ENCODE data around the gene TLCD1. TPM values are rescaled to one million over a fixed set of nuclear protein-coding genes. Genes with fewer than 3 reads are reported as not detected.
A peak's percentile ranks its signal among the peaks of the same experiment; 100 is the strongest.
"Not testable (repeated sequence)": the region's sequence is repeated elsewhere in the genome, so short reads cannot be mapped to it uniquely, and the experiment has no call there.

Gene TLCD1
- total and polyA plus RNA-seq, 4 experiments from 2014 or later: 0.52 to 2.2 (median 1.0) TPM; not detected in 1

GRCh38 chr17:28723836-28724499, 2.1 kb downstream of the TLCD1 start:
- POLR2A ChIA-PET (ENCODE audit: partially characterized antibody): interaction anchor here (4.2 to 11.0 kb wide), 4 partner anchors 14 to 227 kb away, joined by 32 to 528 read pairs (median 114); partner anchors contain the start of genes PHF12, PROCA1 and TRAF4
- intact Hi-C loops (cut with micrococcal nuclease): loop anchor here (10.0 kb wide), 1 partner anchor 571 kb away; the partner anchor contains the start of gene NUFIP2
- peaks cover 60% of the 10 kb centered on the region for H3K4me1 ChIP-seq (ENCODE audit: insufficient read depth, low read length)

GRCh38 chr17:28723159-28723835, 2.7 kb downstream of the TLCD1 start:
- POLR2A ChIA-PET (ENCODE audit: partially characterized antibody): interaction anchor here (5.6 to 11.0 kb wide), 3 partner anchors 13 to 228 kb away, joined by 93 to 528 read pairs (median 135); partner anchors contain the start of genes PHF12, PROCA1 and TRAF4
- Histone ChIP-seq H3K27ac (ENCODE audit: low read depth, low read length) (peak overlapping the region; percentile 86), H3K27me3 (ENCODE audit: insufficient read depth, low read length) (no peaks in the 10 kb centered on the region), H3K4me3 (ENCODE audit: low read length in 2 of 2) (no peak overlapping the region), H3K4me1 (ENCODE audit: insufficient read depth, low read length) (peaks cover 59% of the 10 kb centered on the region), H3K9me3 (ENCODE audit: control insufficient read depth in 1 of 2, low read length in 2 of 2) (no peaks in the 10 kb centered on the region), H3K36me3 (ENCODE audit: insufficient read depth, low read length) (peaks cover 42% of the 10 kb centered on the region)
- Mint-ChIP-seq H3K9me3 (no peaks in the 10 kb centered on the region), H3K4me1 (peaks cover 48 to 90% (median 64%) of the 10 kb centered on the region in 4 donors), H3K27me3 (peaks cover 1 to 4% of the 10 kb centered on the region in 2 donors), H3K27ac (peak overlapping the region in 5 of 7 donors; percentile 3 to 96 (median 20)), H3K4me3 (peak overlapping the region in 5 of 8 donors; percentile 12 to 77 (median 24)), H3K36me3 (peaks cover 35 to 65% of the 10 kb centered on the region in 2 donors)
- DNase-seq: no peak
- CTCF ChIA-PET (ENCODE audit: partially characterized antibody): interaction anchor here (1.3 to 6.9 kb wide), 2 partner anchors 26 to 40 kb away, joined by 4 to 492 read pairs; partner anchors contain the start of gene TRAF4
- intact Hi-C loops (cut with micrococcal nuclease): loop anchor here (10.0 kb wide), 1 partner anchor 572 kb away; the partner anchor contains the start of gene NUFIP2

More at GRCh38 chr17:28723836-28724499, 2.1 kb downstream of the TLCD1 start:
- Histone ChIP-seq H3K36me3 (ENCODE audit: insufficient read depth, low read length) (peaks cover 42% of the 10 kb centered on the region), H3K27ac (ENCODE audit: low read depth, low read length) (peak overlapping the region; percentile 58)
- H3K27me3 Mint-ChIP-seq; H3K9me3 ChIP-seq (ENCODE audit: control insufficient read depth in 1 of 2, low read length in 2 of 2); H3K9me3 Mint-ChIP-seq; DNase-seq; H3K27me3 ChIP-seq (ENCODE audit: insufficient read depth, low read length); H3K4me3 ChIP-seq (ENCODE audit: low read length in 2 of 2): not testable (repeated sequence)
- H3K4me1 Mint-ChIP-seq: peaks cover 46 to 92% (median 62%) of the 10 kb centered on the region in 4 donors
- peaks cover 35 to 68% of the 10 kb centered on the region in 2 donors for H3K36me3 Mint-ChIP-seq
- H3K27ac Mint-ChIP-seq: peak overlapping the region in 6 of 7 donors; percentile 5 to 96 (median 90)
- H3K4me3 Mint-ChIP-seq: peak overlapping the region in 6 of 8 donors; percentile 12 to 95 (median 62)
- CTCF ChIA-PET (ENCODE audit: partially characterized antibody): interaction anchor here (6.9 kb wide), 1 partner anchor 25 kb away, joined by 492 read pairs; the partner anchor contains the start of gene TRAF4

GRCh38 chr17:28722417-28723158, 3.4 kb downstream of the TLCD1 start:
- Mint-ChIP-seq H3K4me1 (peaks cover 45 to 87% (median 62%) of the 10 kb centered on the region in 4 donors), H3K27ac (peak overlapping the region in 5 of 7 donors; percentile 47 to 96 (median 71)), H3K36me3 (peaks cover 35 to 60% of the 10 kb centered on the region in 2 donors), H3K27me3 (peaks cover 3 to 4% of the 10 kb centered on the region in 2 donors), H3K4me3 (peak overlapping the region in 7 of 8 donors; percentile 38 to 97 (median 63)), H3K9me3 (no peaks in the 10 kb centered on the region)
- ChIA-PET CTCF (ENCODE audit: partially characterized antibody) (interaction anchor here (0.7 to 1.6 kb wide), 4 partner anchors 28 to 402 kb away, joined by 3 to 10 read pairs (median 4); no protein-coding TSS in a partner anchor), POLR2A (ENCODE audit: partially characterized antibody) (interaction anchor here (1.1 to 11.0 kb wide), 5 partner anchors 12 to 228 kb away, joined by 3 to 528 read pairs (median 93); partner anchors contain the start of genes BLTP2, FLOT2, PHF12 and PROCA1)
- DNase-seq: no peak
- Histone ChIP-seq H3K4me1 (ENCODE audit: insufficient read depth, low read length) (peaks cover 56% of the 10 kb centered on the region), H3K36me3 (ENCODE audit: insufficient read depth, low read length) (peaks cover 42% of the 10 kb centered on the region), H3K4me3 (ENCODE audit: low read length in 2 of 2) (no peak overlapping the region), H3K9me3 (ENCODE audit: control insufficient read depth in 1 of 2, low read length in 2 of 2) (no peaks in the 10 kb centered on the region), H3K27ac (ENCODE audit: low read depth, low read length) (peak overlapping the region; percentile 86), H3K27me3 (ENCODE audit: insufficient read depth, low read length) (no peaks in the 10 kb centered on the region)
- intact Hi-C loops (cut with micrococcal nuclease): loop anchor here (10.0 kb wide), 1 partner anchor 572 kb away; the partner anchor contains the start of gene NUFIP2

DNA sequence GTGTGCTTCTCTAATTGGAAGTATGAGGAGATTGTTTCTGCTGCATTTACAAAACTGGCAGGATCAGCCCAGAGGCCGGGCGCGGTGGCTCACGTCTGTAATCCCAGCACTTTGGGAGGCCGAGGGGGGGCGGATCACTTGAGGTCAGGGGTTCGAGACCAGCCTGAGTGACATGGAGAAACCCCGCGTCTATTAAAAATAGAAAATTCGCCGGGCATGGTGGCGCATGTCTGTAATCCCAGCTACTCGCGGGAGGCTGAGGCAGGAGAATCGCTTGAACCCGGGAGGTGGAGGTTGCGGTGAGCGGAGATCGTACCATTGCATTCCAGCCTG, 5.1 kb downstream of the TLCD1 start:
- H3K4me1 Mint-ChIP-seq: peaks cover 42 to 74% (median 56%) of the 10 kb centered on the region in 4 donors

DNA sequence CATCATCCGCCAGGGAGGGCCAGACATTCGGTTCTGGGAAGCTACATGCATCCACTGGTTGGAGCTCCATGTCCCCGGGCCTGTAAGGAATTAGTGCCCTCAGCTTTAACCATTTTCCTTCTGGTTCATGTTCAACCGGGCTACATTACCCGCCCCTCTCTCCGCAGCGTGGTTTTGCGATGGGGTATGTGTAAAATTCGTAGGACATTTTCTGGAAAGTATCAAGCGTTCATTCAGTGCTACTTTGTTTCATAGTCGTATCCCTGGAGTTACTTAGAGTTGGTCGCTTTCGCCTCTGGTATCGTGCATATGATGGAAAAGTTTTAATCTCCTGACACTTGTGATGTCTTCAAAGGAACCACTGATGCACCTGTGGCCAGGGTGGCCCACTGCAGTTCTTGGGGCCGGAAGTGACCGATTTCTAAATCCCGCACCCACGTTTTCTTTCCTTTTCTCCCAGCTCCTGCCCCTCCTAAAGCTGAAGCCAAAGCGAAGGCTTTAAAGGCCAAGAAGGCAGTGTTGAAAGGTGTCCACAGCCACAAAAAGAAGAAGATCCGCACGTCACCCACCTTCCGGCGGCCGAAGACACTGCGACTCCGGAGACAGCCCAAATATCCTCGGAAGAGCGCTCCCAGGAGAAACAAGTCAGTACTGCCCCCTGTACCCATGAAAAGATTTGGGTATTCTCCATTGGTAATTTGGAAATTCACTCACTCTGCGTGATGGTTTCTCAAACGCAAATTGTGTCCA, 5.6 kb downstream of the TLCD1 start:
- peak overlapping the region; percentile 78 to 95 for H3K4me3 ChIP-seq (ENCODE audit: low read length in 2 of 2)
- no peaks in the 10 kb centered on the region for H3K9me3 Mint-ChIP-seq
- peak overlapping the region; percentile 96 to 100 (median 99) for H3K27ac Mint-ChIP-seq
- ChIA-PET CTCF (ENCODE audit: partially characterized antibody) (interaction anchor here (0.6 to 2.2 kb wide), 10 partner anchors 8 to 396 kb away, joined by 3 to 21 read pairs (median 5); partner anchors contain the start of genes DHRS13, NEK8, PHF12 and PROCA1), POLR2A (ENCODE audit: partially characterized antibody) (interaction anchor here (0.7 to 11.0 kb wide), 26 partner anchors 8 to 895 kb away, joined by 3 to 528 read pairs (median 4); partner anchors contain the start of genes ALDOC, BLTP2, DHRS13 and FLOT2)
- H3K36me3 ChIP-seq (ENCODE audit: insufficient read depth, low read length): peaks cover 42% of the 10 kb centered on the region
- peak overlapping the region; percentile 94 to 99 (median 96) for H3K4me3 Mint-ChIP-seq
- peak overlapping the region; percentile 86 for H3K27ac ChIP-seq (ENCODE audit: low read depth, low read length)
- H3K27me3 ChIP-seq (ENCODE audit: insufficient read depth, low read length): peaks cover 11% of the 10 kb centered on the region
- H3K36me3 Mint-ChIP-seq: peaks cover 35 to 53% of the 10 kb centered on the region in 2 donors
- H3K4me1 ChIP-seq (ENCODE audit: insufficient read depth, low read length): peaks cover 53% of the 10 kb centered on the region
- H3K4me1 Mint-ChIP-seq: peaks cover 38 to 70% (median 53%) of the 10 kb centered on the region in 4 donors
- intact Hi-C loops (cut with micrococcal nuclease): loop anchor here (10.0 kb wide), 1 partner anchor 574 kb away; the partner anchor contains the start of gene NUFIP2
- peaks cover 5 to 12% of the 10 kb centered on the region in 2 donors for H3K27me3 Mint-ChIP-seq
- DNase-seq: peak in 1 of 5 donors; percentile 69
- H3K9me3 ChIP-seq (ENCODE audit: control insufficient read depth in 1 of 2, low read length in 2 of 2): no peaks in the 10 kb centered on the region

More for the DNA sequence above, 5.1 kb downstream of the TLCD1 start:
- Mint-ChIP-seq H3K4me3 (peak overlapping the region; percentile 94 to 99 (median 96)), H3K27ac (peak overlapping the region; percentile 96 to 100 (median 99)), H3K36me3 (peaks cover 35 to 56% of the 10 kb centered on the region in 2 donors)
- H3K36me3 ChIP-seq (ENCODE audit: insufficient read depth, low read length): peaks cover 42% of the 10 kb centered on the region
- not testable (repeated sequence) for H3K9me3 ChIP-seq (ENCODE audit: control insufficient read depth in 1 of 2, low read length in 2 of 2); H3K27me3 ChIP-seq (ENCODE audit: insufficient read depth, low read length); H3K27me3 Mint-ChIP-seq; DNase-seq; H3K9me3 Mint-ChIP-seq
- H3K27ac ChIP-seq (ENCODE audit: low read depth, low read length): peak overlapping the region; percentile 86
- H3K4me3 ChIP-seq (ENCODE audit: low read length in 2 of 2): peak overlapping the region; percentile 78 to 95
- POLR2A ChIA-PET (ENCODE audit: partially characterized antibody): interaction anchor here (0.7 to 11.0 kb wide), 12 partner anchors 8 to 571 kb away, joined by 3 to 528 read pairs (median 9); partner anchors contain the start of genes BLTP2, DHRS13, IFT20 and NEK8
- intact Hi-C loops (cut with micrococcal nuclease): loop anchor here (10.0 kb wide), 1 partner anchor 574 kb away; the partner anchor contains the start of gene NUFIP2
- peaks cover 58% of the 10 kb centered on the region for H3K4me1 ChIP-seq (ENCODE audit: insufficient read depth, low read length)
- CTCF ChIA-PET (ENCODE audit: partially characterized antibody): interaction anchor here (0.9 to 1.6 kb wide), 4 partner anchors 24 to 31 kb away, joined by 3 to 10 read pairs (median 4); no protein-coding TSS in a partner anchor
